CD4-positive, CD25-positive, alpha-beta regulatory T cell (primary cell): ENCODE measurements around the gene DUSP18. TPM values are rescaled to one million over a fixed set of nuclear protein-coding genes. Genes with fewer than 3 reads are reported as not detected.

Source experiments
- ATAC-seq, 2 donors: fragments of 150-1000 bp; cut with Tn5 transposase; one replicate each; pipeline ENCODE4 v1.10.0; 2021; ENCODE audit warnings: low read depth in 2 of 2, moderate number of reproducible peaks in 2 of 2, moderate library complexity in 1 of 2
- DNase-seq, 3 donors: peaks; one replicate each; pipeline versions ENCODE4 v3.0.0 to v3.0.0-alpha.2; 2012 to 2022; ENCODE audit warnings: mixed read lengths in 1 of 3
- H3K27ac ChIP-seq: one replicate; pipeline ENCODE4 v1.7.0; 2013; ENCODE audit warnings: mild to moderate bottlenecking, low read length; ENCODE audit not compliant: insufficient read depth, poor library complexity, severe bottlenecking
- H3K27me3 ChIP-seq: one replicate; pipeline ENCODE4 v1.7.0; 2013; ENCODE audit warnings: low read length; ENCODE audit not compliant: control insufficient read depth, insufficient read depth
- H3K36me3 ChIP-seq: one replicate; pipeline ENCODE4 v1.7.0; 2013; ENCODE audit warnings: mild to moderate bottlenecking, low read length, moderate library complexity; ENCODE audit not compliant: control insufficient read depth, insufficient read depth
- H3K4me1 ChIP-seq: 2 replicates; pipeline ENCODE4 v1.7.0; 2013; ENCODE audit warnings: mild to moderate bottlenecking, low read length; ENCODE audit not compliant: insufficient read depth, control insufficient read depth, poor library complexity, severe bottlenecking
- H3K4me3 ChIP-seq: one replicate; pipeline ENCODE4 v1.7.0; 2013; ENCODE audit warnings: low read depth, mild to moderate bottlenecking, low read length, moderate library complexity
- H3K9me3 ChIP-seq, 2 experiments: 1 replicate in 1 of 2; 2 replicates in 1 of 2; pipeline ENCODE4 v1.7.0; 2013; ENCODE audit warnings: low read length in 2 of 2, mild to moderate bottlenecking in 1 of 2, moderate library complexity in 1 of 2; ENCODE audit not compliant: control insufficient read depth in 2 of 2
- H3K27ac Mint-ChIP-seq, 3 donors: one replicate each; pipeline ENCODE4 v1.8.0; 2020 to 2022; ENCODE audit warnings: mild to moderate bottlenecking in 3 of 3, mixed read lengths in 3 of 3, moderate library complexity in 2 of 3
- H3K27me3 Mint-ChIP-seq: one replicate; pipeline ENCODE4 v1.8.0; 2022; ENCODE audit warnings: mild to moderate bottlenecking, mixed read lengths
- H3K36me3 Mint-ChIP-seq: one replicate; pipeline ENCODE4 v1.8.0; 2020; ENCODE audit warnings: mixed read lengths
- H3K4me1 Mint-ChIP-seq, 4 donors: one replicate each; pipeline ENCODE4 v1.8.0; 2020 to 2022; ENCODE audit warnings: mixed read lengths in 4 of 4, mild to moderate bottlenecking in 1 of 4
- H3K4me3 Mint-ChIP-seq, 4 donors: one replicate each; pipeline ENCODE4 v1.8.0; 2020 to 2022; ENCODE audit warnings: mild to moderate bottlenecking in 4 of 4, mixed read lengths in 4 of 4, moderate library complexity in 3 of 4
- H3K9me3 Mint-ChIP-seq, 7 donors: one replicate each; pipeline ENCODE4 v1.8.0; 2020 to 2022; ENCODE audit warnings: mixed read lengths in 7 of 7, mild to moderate bottlenecking in 3 of 7, moderate library complexity in 2 of 7
- polyA plus RNA-seq, 4 donors: library from polyadenylated mRNA; unstranded; fragments of 300-500 nt; fragmentation: Illumina TruSeq; gene quantifications; one replicate each; pipeline ENCODE4 v1.2.3, GENCODE V29; 2021
- total RNA-seq: library from RNA; stranded (reverse); gene quantifications from one replicate; pipeline ENCODE4 v1.2.3, GENCODE V29; 2022

DUSP18 gene
- total and polyA plus RNA-seq, 5 donors from 2014 or later: 11.4 to 20.2 (median 14.0) TPM

- Mint-ChIP-seq H3K27me3 (no peaks in the 10 kb centered on the region), H3K36me3 (peaks cover 4% of the 10 kb centered on the region)
These were observed 34.2 kb upstream of the DUSP18 start for GRCh38 chr22:30701872-30702271.

GRCh38 chr22:30697975-30698374 is 30.3 kb upstream of the DUSP18 start:
- Histone ChIP-seq H3K4me3 (no peak overlapping the region), H3K9me3 (no peaks in the 10 kb centered on the region), H3K27ac (no peak overlapping the region), H3K27me3 (peaks cover 3% of the 10 kb centered on the region), H3K36me3 (no peaks in the 10 kb centered on the region), H3K4me1 (peaks cover 6% of the 10 kb centered on the region)
- Mint-ChIP-seq H3K36me3 (no peaks in the 10 kb centered on the region), H3K27me3 (peaks cover 5% of the 10 kb centered on the region), H3K27ac (no peak overlapping the region), H3K9me3 (no peaks in the 10 kb centered on the region), H3K4me3 (no peak overlapping the region), H3K4me1 (peaks cover 0 to 26% (median 18%) of the 10 kb centered on the region in 4 donors)
- DNase-seq: no peak
- ATAC-seq: no peak

More at GRCh38 chr22:30701872-30702271, 34.2 kb upstream of the DUSP18 start:
- peaks cover 0 to 18% (median 9%) of the 10 kb centered on the region in 4 donors for H3K4me1 Mint-ChIP-seq
- no peaks in the 10 kb centered on the region for H3K9me3 ChIP-seq
- no peak overlapping the region for H3K4me3 ChIP-seq
- H3K27me3 ChIP-seq: no peaks in the 10 kb centered on the region
- no peak for ATAC-seq
- no peaks in the 10 kb centered on the region for H3K9me3 Mint-ChIP-seq
- H3K27ac ChIP-seq: no peak overlapping the region
- H3K4me1 ChIP-seq: no peaks in the 10 kb centered on the region
- DNase-seq: no peak
- H3K36me3 ChIP-seq: no peaks in the 10 kb centered on the region
- no peak overlapping the region for H3K27ac Mint-ChIP-seq
- peak overlapping the region in 1 of 4 donors; percentile 45 for H3K4me3 Mint-ChIP-seq

DNA sequence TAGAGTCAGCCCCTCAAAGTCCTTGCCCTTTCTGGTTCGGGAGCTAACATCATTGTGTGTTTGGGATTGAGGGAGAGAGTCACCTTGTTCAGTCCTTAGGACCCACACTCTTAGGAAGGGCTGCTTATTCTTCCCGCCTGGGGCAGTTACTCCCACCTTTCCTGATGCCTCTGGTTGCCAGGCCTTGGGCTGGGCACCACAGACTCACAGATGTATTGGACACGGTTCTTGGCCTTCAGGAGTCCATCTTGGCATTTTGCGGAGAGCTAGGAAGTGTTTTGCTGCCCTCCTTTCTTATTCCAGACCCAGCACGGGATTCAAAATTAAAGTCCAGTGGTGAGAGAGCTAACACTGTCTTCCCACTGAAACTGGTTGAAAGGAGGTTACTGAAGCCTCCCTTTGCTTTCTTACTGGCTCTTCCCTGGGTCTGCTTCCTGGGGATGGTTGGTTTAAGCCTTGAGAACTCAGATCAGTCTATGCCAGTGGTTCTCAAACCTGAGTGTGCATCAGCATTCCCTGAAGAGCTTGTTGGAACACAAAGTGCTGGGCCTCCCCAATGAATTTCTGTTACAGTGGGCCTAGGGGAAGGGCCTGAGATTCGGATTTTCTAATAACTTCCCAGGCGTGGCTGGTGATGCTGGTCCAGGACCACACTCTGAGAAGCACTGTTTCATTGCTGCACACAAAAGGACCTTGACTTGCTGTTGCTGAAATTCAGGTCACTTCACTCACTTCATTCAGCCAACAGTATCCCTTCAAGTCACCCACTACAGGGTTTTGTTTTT is 28.4 kb upstream of the DUSP18 start:
- peaks cover 3% of the 10 kb centered on the region for H3K27me3 ChIP-seq
- H3K36me3 Mint-ChIP-seq: no peaks in the 10 kb centered on the region
- peaks cover 0 to 27% (median 18%) of the 10 kb centered on the region in 4 donors for H3K4me1 Mint-ChIP-seq
- H3K4me1 ChIP-seq: peaks cover 6% of the 10 kb centered on the region
- ATAC-seq: no peak
- no peaks in the 10 kb centered on the region for H3K9me3 ChIP-seq
- no peak for DNase-seq
- H3K27me3 Mint-ChIP-seq: peaks cover 5% of the 10 kb centered on the region
- H3K4me3 ChIP-seq: no peak overlapping the region
- H3K27ac Mint-ChIP-seq: peak overlapping the region in 2 of 3 donors; percentile 20 to 31
- H3K36me3 ChIP-seq: no peaks in the 10 kb centered on the region
- no peaks in the 10 kb centered on the region for H3K9me3 Mint-ChIP-seq
- H3K4me3 Mint-ChIP-seq: peak overlapping the region; percentile 79 to 93 (median 86)
- no peak overlapping the region for H3K27ac ChIP-seq

DNA sequence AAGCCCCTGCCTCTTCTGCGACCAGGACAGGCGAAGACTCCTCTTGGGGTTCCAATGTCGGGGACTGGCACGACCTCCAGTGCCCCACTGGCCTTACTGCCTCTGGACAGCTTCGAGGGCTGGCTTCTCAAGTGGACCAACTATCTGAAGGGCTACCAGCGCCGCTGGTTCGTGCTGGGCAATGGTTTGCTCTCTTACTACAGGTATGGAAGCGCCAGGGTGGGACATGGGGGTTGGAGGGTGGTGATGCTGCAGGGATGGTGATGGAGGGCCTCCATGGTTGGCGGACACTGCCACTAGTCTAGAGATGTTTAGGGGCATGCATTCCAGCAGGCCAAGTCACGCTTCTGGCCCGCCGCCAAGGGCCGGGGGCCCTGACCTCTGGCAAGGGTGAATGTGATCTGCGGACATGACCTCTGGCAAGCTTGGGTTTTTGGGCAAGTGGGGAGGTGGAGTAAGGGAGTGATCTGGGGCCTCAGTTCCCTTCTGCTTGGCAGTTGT is 27.7 kb upstream of the DUSP18 start:
- Mint-ChIP-seq H3K36me3 (no peaks in the 10 kb centered on the region), H3K4me3 (peak overlapping the region; percentile 79 to 93 (median 86)), H3K9me3 (no peaks in the 10 kb centered on the region), H3K27me3 (peaks cover 5% of the 10 kb centered on the region), H3K27ac (peak overlapping the region in 2 of 3 donors; percentile 20 to 31), H3K4me1 (peaks cover 0 to 27% (median 18%) of the 10 kb centered on the region in 4 donors)
- no peak overlapping the region for H3K27ac ChIP-seq
- ATAC-seq (no peak), DNase-seq (no peak)
- H3K4me3 ChIP-seq: no peak overlapping the region
- peaks cover 6% of the 10 kb centered on the region for H3K4me1 ChIP-seq
- peaks cover 3% of the 10 kb centered on the region for H3K27me3 ChIP-seq
- no peaks in the 10 kb centered on the region for H3K36me3 ChIP-seq
- H3K9me3 ChIP-seq: no peaks in the 10 kb centered on the region

DNA sequence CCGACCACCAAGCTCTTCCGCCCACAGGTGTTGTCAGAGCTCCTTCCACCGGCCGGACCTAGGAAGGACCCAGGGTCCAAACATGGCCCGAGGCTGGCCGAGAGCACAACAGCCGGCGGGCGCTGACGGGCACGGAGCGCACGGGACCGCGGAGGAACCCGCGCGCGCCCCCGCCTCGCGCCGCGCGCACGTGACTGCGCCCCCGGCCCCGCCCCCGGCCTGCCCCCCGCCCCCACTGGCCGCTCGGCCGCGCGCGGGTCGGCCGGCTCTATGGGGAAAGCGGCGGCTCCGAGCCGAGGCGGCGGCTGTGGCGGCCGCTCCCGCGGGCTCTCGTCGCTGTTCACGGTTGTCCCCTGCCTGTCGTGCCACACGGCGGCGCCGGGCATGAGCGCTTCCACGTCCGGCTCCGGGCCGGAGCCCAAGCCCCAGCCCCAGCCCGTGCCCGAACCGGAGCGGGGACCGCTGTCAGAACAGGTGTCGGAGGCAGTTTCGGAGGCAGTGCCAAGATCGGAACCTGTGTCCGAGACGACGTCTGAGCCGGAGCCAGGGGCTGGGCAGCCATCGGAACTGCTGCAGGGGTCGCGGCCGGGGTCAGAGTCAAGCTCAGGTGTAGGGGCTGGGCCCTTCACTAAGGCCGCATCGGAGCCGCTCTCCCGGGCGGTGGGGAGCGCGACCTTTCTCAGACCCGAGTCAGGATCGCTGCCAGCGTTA is 27.1 kb upstream of the DUSP18 start, which contains the start of gene OSBP2:
Gene OSBP2, plus strand, starts transcription at position 235 of the 711 bp plus-strand sequence. Its CDS starts 36 bp downstream, at position 271.
- no peaks in the 10 kb centered on the region for H3K9me3 ChIP-seq
- Mint-ChIP-seq H3K27me3 (peaks cover 5% of the 10 kb centered on the region), H3K9me3 (no peaks in the 10 kb centered on the region), H3K36me3 (no peaks in the 10 kb centered on the region), H3K4me1 (peaks cover 0 to 27% (median 18%) of the 10 kb centered on the region in 4 donors), H3K27ac (peak within 1 kb of the TSS; percentile 43 to 88 (median 82)), H3K4me3 (peak within 1 kb of the TSS; percentile 84 to 98 (median 96))
- H3K4me1 ChIP-seq: peaks cover 6% of the 10 kb centered on the region
- H3K27me3 ChIP-seq: peaks cover 3% of the 10 kb centered on the region
- no peak within 1 kb of the TSS for H3K27ac ChIP-seq
- ATAC-seq: peak; percentile 51 to 59
- peak; percentile 12 to 47 (median 33) for DNase-seq
- no peaks in the 10 kb centered on the region for H3K36me3 ChIP-seq
- H3K4me3 ChIP-seq: peak within 1 kb of the TSS; percentile 67

- peak overlapping the region; percentile 43 to 88 (median 82) for H3K27ac Mint-ChIP-seq
These were observed 26.5 kb upstream of the DUSP18 start for GRCh38 chr22:30694171-30694639.

DNA sequence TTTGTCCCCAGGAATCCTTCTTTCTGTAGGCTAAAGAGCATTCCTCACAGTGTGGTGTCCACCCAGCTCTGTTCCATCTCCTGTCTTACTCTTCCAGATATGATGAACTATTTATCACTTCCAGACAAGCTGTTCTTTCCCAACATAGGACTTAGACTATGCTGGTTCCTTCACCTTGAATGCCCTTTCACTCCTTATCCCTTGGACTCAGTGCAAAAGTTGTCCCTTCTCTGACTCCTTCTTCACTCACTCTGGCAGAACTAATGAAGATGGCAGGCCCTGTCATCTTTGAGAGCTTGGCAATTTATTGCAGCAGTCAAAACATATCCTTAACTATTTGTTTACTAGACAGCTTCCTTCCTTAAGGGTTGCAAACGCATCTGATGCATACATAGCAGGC is 23.5 kb upstream of the DUSP18 start:
- peak overlapping the region in 1 of 4 donors; percentile 43 for H3K4me3 Mint-ChIP-seq
- Histone ChIP-seq H3K27me3 (peaks cover 3% of the 10 kb centered on the region), H3K27ac (no peak overlapping the region), H3K4me1 (peaks cover 10% of the 10 kb centered on the region), H3K36me3 (no peaks in the 10 kb centered on the region), H3K4me3 (no peak overlapping the region), H3K9me3 (no peaks in the 10 kb centered on the region)
- no peak for DNase-seq
- H3K27ac Mint-ChIP-seq: no peak overlapping the region
- H3K9me3 Mint-ChIP-seq: no peaks in the 10 kb centered on the region
- ATAC-seq: no peak
- H3K36me3 Mint-ChIP-seq: no peaks in the 10 kb centered on the region
- peaks cover 0 to 27% (median 15%) of the 10 kb centered on the region in 4 donors for H3K4me1 Mint-ChIP-seq
- H3K27me3 Mint-ChIP-seq: peaks cover 5% of the 10 kb centered on the region

More at GRCh38 chr22:30694171-30694639, 26.5 kb upstream of the DUSP18 start:
- Mint-ChIP-seq H3K4me3 (peak overlapping the region; percentile 82 to 98 (median 96)), H3K36me3 (no peaks in the 10 kb centered on the region), H3K9me3 (no peaks in the 10 kb centered on the region), H3K27me3 (peaks cover 5% of the 10 kb centered on the region), H3K4me1 (peaks cover 0 to 31% (median 21%) of the 10 kb centered on the region in 4 donors)
- DNase-seq (peak; percentile 40 to 60 (median 52)), ATAC-seq (peak; percentile 44 to 59)
- H3K27ac ChIP-seq: no peak overlapping the region
- no peaks in the 10 kb centered on the region for H3K36me3 ChIP-seq
- peaks cover 10% of the 10 kb centered on the region for H3K4me1 ChIP-seq
- no peaks in the 10 kb centered on the region for H3K9me3 ChIP-seq
- peaks cover 3% of the 10 kb centered on the region for H3K27me3 ChIP-seq
- peak overlapping the region; percentile 67 for H3K4me3 ChIP-seq
